GM18507 (cell line): ENCODE data around the gene YBX3.
"Not testable (repeated sequence)": the region's sequence is repeated elsewhere in the genome, so short reads cannot be mapped to it uniquely, and the experiment has no call there.

Experiments used
- DNase-seq: peaks from one replicate; pipeline ENCODE4 v3.0.0; 2011; ENCODE audit warnings: low read depth; ENCODE audit not compliant: insufficient read length; ENCODE audit errors: extremely low spot score
- FAIRE-seq: peaks from 2 replicates; lab custom pipeline; 2011; peaks lifted over from hg19 to GRCh38; lab: Jason Lieb, UNC

YBX3 gene

GRCh38 chr12:10722905-10723746, at the start of gene YBX3:
YBX3 (minus strand) TSS chr12:10723323; CDS start chr12:10723111, 212 bp downstream.
- DNase-seq (peak; percentile 56), FAIRE-seq (peak; percentile 52)

GRCh38 chr12:10771132-10771733, 48.1 kb upstream of the YBX3 start:
- DNase-seq (no peak), FAIRE-seq (peak; percentile 51)

GRCh38 chr12:10759657-10760056, 36.5 kb upstream of the YBX3 start:
- FAIRE-seq (no peak), DNase-seq (no peak)

GRCh38 chr12:10756194-10756593, 33.1 kb upstream of the YBX3 start:
- FAIRE-seq (no peak), DNase-seq (no peak)

- DNase-seq (no peak), FAIRE-seq (no peak)
Measured at GRCh38 chr12:10753059-10753458, 29.9 kb upstream of the YBX3 start.

GRCh38 chr12:10750385-10750727, 27.2 kb upstream of the YBX3 start:
- DNase-seq = no peak

GRCh38 chr12:10749700-10750384, 26.7 kb upstream of the YBX3 start:
- peak; percentile 44 for DNase-seq
- peak; percentile 96 for FAIRE-seq

More at GRCh38 chr12:10750385-10750727, 27.2 kb upstream of the YBX3 start:
- no peak for FAIRE-seq

GRCh38 chr12:10747730-10748129, 24.6 kb upstream of the YBX3 start:
- no peak for DNase-seq
- no peak for FAIRE-seq

- not testable (repeated sequence) for FAIRE-seq, DNase-seq
Measured at GRCh38 chr12:10743420-10743819, 20.3 kb upstream of the YBX3 start.

- FAIRE-seq = peak; percentile 21
Measured at GRCh38 chr12:10741845-10742244, 18.7 kb upstream of the YBX3 start.

GRCh38 chr12:10740182-10740581, 17.1 kb upstream of the YBX3 start:
- FAIRE-seq (no peak), DNase-seq (no peak)

More at GRCh38 chr12:10741845-10742244, 18.7 kb upstream of the YBX3 start:
- DNase-seq = no peak

- no peak for DNase-seq
- no peak for FAIRE-seq
Measured at GRCh38 chr12:10739157-10740118, 16.3 kb upstream of the YBX3 start.

GRCh38 chr12:10737249-10737648, 14.1 kb upstream of the YBX3 start:
- DNase-seq = no peak
- FAIRE-seq = no peak

- no peak for DNase-seq
Measured at GRCh38 chr12:10736463-10736862, 13.3 kb upstream of the YBX3 start.

GRCh38 chr12:10735428-10735827, 12.3 kb upstream of the YBX3 start:
- DNase-seq (no peak), FAIRE-seq (no peak)

More at GRCh38 chr12:10736463-10736862, 13.3 kb upstream of the YBX3 start:
- peak; percentile 9 for FAIRE-seq

- no peak for FAIRE-seq
Measured at GRCh38 chr12:10732549-10732948, 9.4 kb upstream of the YBX3 start.

GRCh38 chr12:10732066-10732465, 8.9 kb upstream of the YBX3 start:
- FAIRE-seq = no peak
- no peak for DNase-seq

More at GRCh38 chr12:10732549-10732948, 9.4 kb upstream of the YBX3 start:
- DNase-seq = no peak

GRCh38 chr12:10730559-10730958, 7.4 kb upstream of the YBX3 start:
- FAIRE-seq (no peak), DNase-seq (no peak)

- FAIRE-seq (no peak), DNase-seq (no peak)
Measured at GRCh38 chr12:10728091-10728490, 5.0 kb upstream of the YBX3 start.
